CD8-positive, alpha-beta memory T cell (primary cell): ENCODE measurements around the gene FTCD. TPM values are rescaled to one million over a fixed set of nuclear protein-coding genes. Genes with fewer than 3 reads are reported as not detected.

Experiments
- CTCF ChIA-PET: fragments of 350-600 bp; sonication (Branson Sonifier 250); formaldehyde crosslinking; loops from one replicate; lab custom pipeline; 2021; ENCODE audit warnings: antibody characterized with exemption; lab: Charles Lee
- POLR2A ChIA-PET: fragments of 350-600 bp; sonication (Branson Sonifier 250); formaldehyde crosslinking; loops from one replicate; lab custom pipeline; 2021; ENCODE audit warnings: antibody characterized with exemption; lab: Charles Lee
- DNase-seq, 5 donors: peaks; one replicate each; pipeline versions ENCODE4 v3.0.0 to v3.0.0-alpha.2; 2020 to 2022; ENCODE audit warnings: mixed read lengths in 1 of 5
- H3K27ac ChIP-seq: one replicate; pipeline ENCODE4 v1.7.0; 2013; ENCODE audit warnings: low read depth, mild to moderate bottlenecking, low read length, moderate library complexity
- H3K27me3 ChIP-seq: 2 replicates; pipeline ENCODE4 v1.7.0; 2013; ENCODE audit warnings: low read length, mild to moderate bottlenecking; ENCODE audit not compliant: insufficient read depth, poor library complexity, severe bottlenecking
- H3K36me3 ChIP-seq: 2 replicates; pipeline ENCODE4 v1.7.0; 2013; ENCODE audit warnings: mild to moderate bottlenecking, low read length, moderate library complexity; ENCODE audit not compliant: insufficient read depth
- H3K4me1 ChIP-seq: 2 replicates; pipeline ENCODE4 v1.7.0; 2013; ENCODE audit warnings: mild to moderate bottlenecking, low read length, moderate library complexity; ENCODE audit not compliant: insufficient read depth
- H3K4me3 ChIP-seq: 2 replicates; pipeline ENCODE4 v1.7.0; 2013; ENCODE audit warnings: mild to moderate bottlenecking, low read length
- H3K9me3 ChIP-seq: 2 replicates; pipeline ENCODE4 v1.7.0; 2013; ENCODE audit warnings: mild to moderate bottlenecking, low read length
- H3K27ac Mint-ChIP-seq, 8 donors: one replicate each; pipeline ENCODE4 v1.8.0; 2020 to 2021; ENCODE audit warnings: mixed read lengths in 8 of 8, mild to moderate bottlenecking in 6 of 8, inconsistent platforms in 3 of 8, moderate library complexity in 3 of 8
- H3K27me3 Mint-ChIP-seq, 2 donors: one replicate each; pipeline ENCODE4 v1.8.0; 2020 to 2021; ENCODE audit warnings: mixed read lengths in 2 of 2, mild to moderate bottlenecking in 1 of 2, moderate library complexity in 1 of 2
- H3K36me3 Mint-ChIP-seq, 3 donors: one replicate each; pipeline ENCODE4 v1.8.0; 2020 to 2021; ENCODE audit warnings: mixed read lengths in 3 of 3, inconsistent platforms in 1 of 3, mild to moderate bottlenecking in 1 of 3
- H3K4me1 Mint-ChIP-seq, 3 donors: one replicate each; pipeline ENCODE4 v1.8.0; 2020 to 2021; ENCODE audit warnings: mixed read lengths in 3 of 3, inconsistent platforms in 1 of 3, mild to moderate bottlenecking in 1 of 3
- H3K4me3 Mint-ChIP-seq, 7 donors: one replicate each; pipeline ENCODE4 v1.8.0; 2020 to 2021; ENCODE audit warnings: mixed read lengths in 7 of 7, mild to moderate bottlenecking in 6 of 7, moderate library complexity in 4 of 7, inconsistent platforms in 2 of 7
- H3K9me3 Mint-ChIP-seq, 5 donors: one replicate each; pipeline ENCODE4 v1.8.0; 2020 to 2022; ENCODE audit warnings: mixed read lengths in 5 of 5, mild to moderate bottlenecking in 3 of 5, moderate library complexity in 2 of 5, inconsistent platforms in 1 of 5
- polyA plus RNA-seq: library from polyadenylated mRNA; unstranded; fragments of 300-500 nt; fragmentation: Illumina TruSeq; gene quantifications from one replicate; pipeline ENCODE4 v1.2.3, GENCODE V29; 2021
- total RNA-seq, 2 experiments: library from RNA; stranded (reverse); gene quantifications; one replicate each; pipeline ENCODE4 v1.2.3, GENCODE V29; 2021

The FTCD gene
- total and polyA plus RNA-seq, 3 experiments from 2014 or later, result not detected

GRCh38 chr21:46195595-46196195 lies 40.3 kb upstream of the FTCD start:
- Histone ChIP-seq H3K9me3 (no peaks in the 10 kb centered on the region), H3K4me1 (no peaks in the 10 kb centered on the region), H3K27ac (no peak overlapping the region), H3K36me3 (peaks cover 28% of the 10 kb centered on the region), H3K4me3 (no peak overlapping the region), H3K27me3 (no peaks in the 10 kb centered on the region)
- H3K4me3 Mint-ChIP-seq, result no peak overlapping the region
- ChIA-PET POLR2A (no interaction called here), CTCF (no interaction called here)
- peaks cover 0 to 3% (median 0%) of the 10 kb centered on the region in 3 donors for H3K4me1 Mint-ChIP-seq
- H3K27me3 Mint-ChIP-seq, result no peaks in the 10 kb centered on the region
- no peaks in the 10 kb centered on the region for H3K9me3 Mint-ChIP-seq
- H3K27ac Mint-ChIP-seq, result no peak overlapping the region
- peak in 1 of 5 donors; percentile 22 for DNase-seq
- peaks cover 14 to 75% (median 27%) of the 10 kb centered on the region in 3 donors for H3K36me3 Mint-ChIP-seq

DNA sequence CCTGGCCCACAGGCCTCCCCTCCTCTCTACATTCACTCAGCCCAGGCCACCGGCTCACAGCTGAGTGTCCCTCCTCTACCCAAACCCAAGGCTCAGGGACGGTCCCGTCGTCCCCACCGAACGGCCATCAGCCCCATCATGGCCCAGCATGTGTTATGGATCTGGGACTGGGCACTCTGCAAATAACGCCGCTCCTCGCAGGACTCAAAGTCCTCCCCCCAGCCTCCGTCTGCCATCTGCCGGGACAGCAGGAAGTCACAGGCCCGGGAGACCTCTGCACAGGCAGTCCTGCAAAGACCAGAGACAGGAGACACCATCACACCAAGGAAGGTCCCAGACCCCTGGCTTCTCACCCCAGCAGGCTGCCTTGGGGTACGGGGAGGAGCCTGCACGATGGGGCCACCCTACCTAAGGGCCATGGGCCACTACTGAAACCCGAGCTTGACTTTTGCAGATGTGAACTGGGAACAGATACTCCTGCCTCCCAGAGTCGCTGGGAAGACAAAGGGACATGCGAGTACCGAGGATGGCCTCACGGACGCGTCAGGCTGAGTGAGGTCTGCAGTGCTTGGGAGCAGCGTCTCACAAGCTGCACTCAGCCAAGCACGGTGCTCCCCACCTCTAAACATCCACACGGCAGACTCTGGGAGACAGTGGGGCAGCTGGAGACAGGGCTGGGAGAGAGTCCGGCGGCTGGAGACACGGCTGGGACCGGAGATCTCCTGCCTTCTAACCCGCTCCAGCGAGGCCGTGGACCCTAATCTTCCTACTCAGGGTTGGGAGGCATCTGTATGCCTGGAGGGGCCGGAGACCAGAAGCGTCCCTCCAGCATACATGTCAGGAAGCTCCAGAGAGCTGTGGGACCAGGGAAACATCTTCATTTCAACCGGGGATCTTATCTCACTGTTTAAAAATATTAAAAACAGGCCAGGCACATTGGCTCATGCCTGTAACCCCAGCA lies 39.3 kb upstream of the FTCD start:
- Mint-ChIP-seq H3K27me3 (no peaks in the 10 kb centered on the region), H3K4me1 (peaks cover 0 to 3% (median 0%) of the 10 kb centered on the region in 3 donors), H3K9me3 (no peaks in the 10 kb centered on the region), H3K4me3 (no peak overlapping the region), H3K36me3 (peaks cover 11 to 66% (median 21%) of the 10 kb centered on the region in 3 donors), H3K27ac (peak overlapping the region in 1 of 8 donors; percentile 68)
- Histone ChIP-seq H3K4me3 (no peak overlapping the region), H3K4me1 (no peaks in the 10 kb centered on the region), H3K36me3 (peaks cover 24% of the 10 kb centered on the region), H3K9me3 (no peaks in the 10 kb centered on the region), H3K27me3 (no peaks in the 10 kb centered on the region), H3K27ac (no peak overlapping the region)
- DNase-seq, result peak in 1 of 5 donors; percentile 16
- ChIA-PET POLR2A (no interaction called here), CTCF (no interaction called here)

GRCh38 chr21:46193829-46194373 lies 38.5 kb upstream of the FTCD start:
- Mint-ChIP-seq H3K36me3 (peaks cover 4 to 58% (median 15%) of the 10 kb centered on the region in 3 donors), H3K4me1 (peaks cover 0 to 1% (median 0%) of the 10 kb centered on the region in 3 donors), H3K27me3 (no peaks in the 10 kb centered on the region), H3K27ac (peak overlapping the region in 2 of 8 donors; percentile 7 to 68), H3K4me3 (no peak overlapping the region), H3K9me3 (no peaks in the 10 kb centered on the region)
- ChIA-PET POLR2A (no interaction called here), CTCF (no interaction called here)
- H3K27me3 ChIP-seq, result no peaks in the 10 kb centered on the region
- DNase-seq, result peak in 1 of 5 donors; percentile 30
- no peak overlapping the region for H3K4me3 ChIP-seq
- H3K9me3 ChIP-seq, result no peaks in the 10 kb centered on the region
- peaks cover 23% of the 10 kb centered on the region for H3K36me3 ChIP-seq
- H3K27ac ChIP-seq, result no peak overlapping the region
- H3K4me1 ChIP-seq, result no peaks in the 10 kb centered on the region

GRCh38 chr21:46191686-46192575 lies 36.6 kb upstream of the FTCD start:
- Mint-ChIP-seq H3K9me3 (no peaks in the 10 kb centered on the region), H3K36me3 (peaks cover 0 to 43% (median 10%) of the 10 kb centered on the region in 3 donors), H3K27ac (peak overlapping the region in 1 of 8 donors; percentile 44), H3K4me1 (no peaks in the 10 kb centered on the region), H3K4me3 (no peak overlapping the region), H3K27me3 (no peaks in the 10 kb centered on the region)
- H3K27me3 ChIP-seq, result no peaks in the 10 kb centered on the region
- peak in 1 of 5 donors; percentile 38 for DNase-seq
- ChIA-PET POLR2A (no interaction called here), CTCF (no interaction called here)
- peaks cover 23% of the 10 kb centered on the region for H3K36me3 ChIP-seq
- H3K4me1 ChIP-seq, result no peaks in the 10 kb centered on the region
- no peak overlapping the region for H3K4me3 ChIP-seq
- H3K9me3 ChIP-seq, result no peaks in the 10 kb centered on the region
- H3K27ac ChIP-seq, result no peak overlapping the region

DNA sequence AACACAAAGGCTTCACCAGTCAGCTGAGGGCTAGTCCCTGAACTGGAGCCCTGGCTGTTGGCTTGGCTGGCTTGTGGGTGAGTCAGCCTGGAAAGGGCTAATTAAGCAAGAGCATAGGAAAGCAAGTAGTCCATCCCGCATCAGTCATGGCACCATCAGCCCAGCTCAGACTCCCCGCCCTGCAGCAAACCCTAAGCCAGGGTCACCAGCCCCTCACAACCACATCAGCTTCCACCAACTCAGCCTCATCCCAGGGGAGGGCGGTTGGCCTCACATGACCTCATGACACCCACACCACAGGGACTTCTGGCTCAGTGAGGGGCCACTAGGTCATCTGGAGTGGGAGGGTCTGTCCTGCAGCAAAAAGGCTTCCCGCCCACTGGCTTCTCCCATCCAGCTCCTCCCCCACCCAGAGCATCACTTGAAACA lies 35.9 kb upstream of the FTCD start:
- peak in 1 of 5 donors; percentile 21 for DNase-seq

GRCh38 chr21:46190491-46191131 lies 35.2 kb upstream of the FTCD start:
- H3K36me3 ChIP-seq, result peaks cover 23% of the 10 kb centered on the region
- Mint-ChIP-seq H3K4me3 (no peak overlapping the region), H3K4me1 (peaks cover 0 to under 1% (median 0%) of the 10 kb centered on the region in 3 donors), H3K27ac (peak overlapping the region in 1 of 8 donors; percentile 54), H3K27me3 (no peaks in the 10 kb centered on the region), H3K9me3 (no peaks in the 10 kb centered on the region), H3K36me3 (peaks cover 0 to 30% (median 7%) of the 10 kb centered on the region in 3 donors)
- peak in 1 of 5 donors; percentile 42 for DNase-seq
- ChIA-PET POLR2A (no interaction called here), CTCF (no interaction called here)
- H3K4me1 ChIP-seq, result peaks cover under 1% of the 10 kb centered on the region
- H3K27ac ChIP-seq, result no peak overlapping the region
- no peaks in the 10 kb centered on the region for H3K9me3 ChIP-seq
- H3K27me3 ChIP-seq, result no peaks in the 10 kb centered on the region
- H3K4me3 ChIP-seq, result no peak overlapping the region

More for the DNA sequence above, 35.9 kb upstream of the FTCD start:
- CTCF ChIA-PET, result no interaction called here
- Histone ChIP-seq H3K4me3 (no peak overlapping the region), H3K36me3 (peaks cover 23% of the 10 kb centered on the region), H3K27ac (no peak overlapping the region), H3K27me3 (no peaks in the 10 kb centered on the region), H3K4me1 (no peaks in the 10 kb centered on the region), H3K9me3 (no peaks in the 10 kb centered on the region)
- POLR2A ChIA-PET, result no interaction called here
- no peak overlapping the region for H3K27ac Mint-ChIP-seq
- H3K9me3 Mint-ChIP-seq, result no peaks in the 10 kb centered on the region
- H3K27me3 Mint-ChIP-seq, result no peaks in the 10 kb centered on the region
- H3K4me3 Mint-ChIP-seq, result no peak overlapping the region
- H3K36me3 Mint-ChIP-seq, result peaks cover 0 to 36% (median 8%) of the 10 kb centered on the region in 3 donors
- no peaks in the 10 kb centered on the region for H3K4me1 Mint-ChIP-seq

DNA sequence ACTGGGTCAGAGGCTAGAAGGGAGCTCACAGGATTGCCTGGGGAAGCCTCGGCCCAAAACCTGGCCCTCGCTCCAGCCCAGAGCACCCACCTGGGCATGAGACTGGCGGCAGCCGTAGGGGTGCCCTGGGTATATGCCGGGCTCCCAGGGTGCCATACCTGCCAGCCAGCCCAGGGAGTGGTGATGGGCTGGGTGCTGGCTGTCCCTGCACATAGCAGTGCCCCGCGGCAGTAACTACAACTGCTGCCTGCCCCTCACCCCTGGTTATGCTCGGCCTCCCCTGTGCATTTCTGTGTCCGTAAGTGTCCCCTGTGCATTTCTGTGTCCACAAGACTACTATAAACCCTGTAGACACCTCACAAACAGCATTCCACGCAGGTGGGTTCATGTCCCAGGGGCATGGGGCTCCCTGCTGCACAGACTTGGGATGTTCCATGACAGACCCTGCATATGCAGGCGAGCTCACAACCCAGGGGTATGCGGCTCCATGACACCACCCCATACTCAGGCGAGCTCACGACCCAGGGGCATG lies 34.6 kb upstream of the FTCD start:
- peak in 1 of 5 donors; percentile 33 for DNase-seq
- ChIA-PET CTCF (no interaction called here), POLR2A (no interaction called here)
- no peak overlapping the region for H3K4me3 ChIP-seq
- H3K4me1 Mint-ChIP-seq, result peaks cover 0 to 6% (median 3%) of the 10 kb centered on the region in 3 donors
- peaks cover 0 to 25% (median 5%) of the 10 kb centered on the region in 3 donors for H3K36me3 Mint-ChIP-seq
- peaks cover 6% of the 10 kb centered on the region for H3K4me1 ChIP-seq
- H3K9me3 Mint-ChIP-seq, result no peaks in the 10 kb centered on the region
- peaks cover 0 to 2% of the 10 kb centered on the region in 2 donors for H3K27me3 Mint-ChIP-seq
- no peaks in the 10 kb centered on the region for H3K9me3 ChIP-seq
- H3K27ac Mint-ChIP-seq, result no peak overlapping the region
- H3K4me3 Mint-ChIP-seq, result no peak overlapping the region
- H3K27ac ChIP-seq, result no peak overlapping the region
- peaks cover 18% of the 10 kb centered on the region for H3K36me3 ChIP-seq
- H3K27me3 ChIP-seq, result no peaks in the 10 kb centered on the region
